ENCODE results near the gene ELP1.
"Not testable (repeated sequence)": the region's sequence is repeated elsewhere in the genome, so short reads cannot be mapped to it uniquely, and the experiment has no call there.

ELP1 gene

DNA sequence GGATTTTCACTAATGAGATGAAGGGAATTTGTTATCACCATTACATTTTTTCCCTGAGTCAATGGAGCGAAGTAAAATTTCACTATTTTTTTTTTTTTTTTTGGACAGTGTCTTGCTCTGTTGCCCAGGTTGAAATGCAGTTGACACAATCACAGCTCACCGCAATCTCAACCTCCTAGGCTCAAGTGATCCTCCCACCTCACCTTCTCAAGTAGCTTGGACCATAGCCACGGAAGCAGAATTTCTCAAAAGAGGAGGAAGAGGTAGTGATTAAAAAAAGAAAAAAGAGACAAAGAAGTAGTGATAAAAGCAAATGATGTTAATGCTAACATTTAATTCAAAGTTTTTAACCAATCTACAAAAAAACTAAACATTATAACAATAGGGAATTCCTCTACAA is 29.8 kb downstream of the ELP1 start:
- Histone ChIP-seq H3K36me3 (ENCODE audit: control insufficient read depth in 2 of 2, insufficient read depth in 2 of 2, low read length in 2 of 2) (peaks cover 46 to 64% of the 10 kb centered on the region in 2 donors), H3K27ac (ENCODE audit: low read length) (no peak overlapping the region), H3K9ac (ENCODE audit: low read length in 2 of 2) (no peak overlapping the region), H3K4me3 (ENCODE audit: low read length in 2 of 2) (no peak overlapping the region), H3K4me1 (ENCODE audit: control insufficient read depth, insufficient read depth, low read length) (no peaks in the 10 kb centered on the region), H3K27me3 (ENCODE audit: control insufficient read depth in 1 of 2, insufficient read depth in 2 of 2, low read length in 2 of 2) (no peaks in the 10 kb centered on the region), H3K9me3 (ENCODE audit: control insufficient read depth in 2 of 2, low read length in 2 of 2) (no peaks in the 10 kb centered on the region)

DNA sequence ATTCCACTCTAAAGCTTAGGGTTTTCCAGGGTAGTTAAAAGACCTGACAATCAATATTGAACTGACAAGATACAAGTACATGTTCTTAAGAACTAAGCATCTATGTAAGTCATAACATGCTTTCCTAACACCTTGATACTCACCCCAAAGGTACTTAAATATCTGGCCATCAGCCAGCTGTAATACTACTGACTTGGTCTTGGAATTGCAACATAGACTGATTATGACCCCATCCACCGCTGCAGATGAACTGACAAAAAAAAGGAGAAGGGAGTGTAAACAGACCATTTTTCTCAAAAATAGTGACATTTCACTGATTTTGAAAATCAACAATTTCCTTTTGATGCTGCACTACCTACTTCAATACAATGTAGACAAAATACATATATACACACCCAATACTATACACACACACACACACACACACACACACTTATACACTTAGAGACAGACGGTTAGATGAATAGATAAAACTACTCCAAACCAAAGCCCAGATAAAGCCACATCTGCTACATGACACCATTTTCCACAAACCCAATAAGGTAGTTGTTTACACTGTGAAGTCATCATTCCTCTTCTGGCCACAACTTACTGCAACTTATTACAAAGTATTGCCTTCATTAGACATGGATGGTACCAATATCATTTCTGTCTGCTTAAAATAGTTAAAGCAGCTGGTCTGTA is 30.4 kb downstream of the ELP1 start:
- Histone ChIP-seq H3K4me3 (ENCODE audit: low read length in 2 of 2) (no peak overlapping the region), H3K36me3 (ENCODE audit: control insufficient read depth in 2 of 2, insufficient read depth in 2 of 2, low read length in 2 of 2) (peaks cover 44 to 59% of the 10 kb centered on the region in 2 donors), H3K9ac (ENCODE audit: low read length in 2 of 2) (no peak overlapping the region), H3K27ac (ENCODE audit: low read length) (no peak overlapping the region), H3K4me1 (ENCODE audit: control insufficient read depth, insufficient read depth, low read length) (no peaks in the 10 kb centered on the region), H3K9me3 (ENCODE audit: control insufficient read depth in 2 of 2, low read length in 2 of 2) (no peaks in the 10 kb centered on the region), H3K27me3 (ENCODE audit: control insufficient read depth in 1 of 2, insufficient read depth in 2 of 2, low read length in 2 of 2) (no peaks in the 10 kb centered on the region)

DNA sequence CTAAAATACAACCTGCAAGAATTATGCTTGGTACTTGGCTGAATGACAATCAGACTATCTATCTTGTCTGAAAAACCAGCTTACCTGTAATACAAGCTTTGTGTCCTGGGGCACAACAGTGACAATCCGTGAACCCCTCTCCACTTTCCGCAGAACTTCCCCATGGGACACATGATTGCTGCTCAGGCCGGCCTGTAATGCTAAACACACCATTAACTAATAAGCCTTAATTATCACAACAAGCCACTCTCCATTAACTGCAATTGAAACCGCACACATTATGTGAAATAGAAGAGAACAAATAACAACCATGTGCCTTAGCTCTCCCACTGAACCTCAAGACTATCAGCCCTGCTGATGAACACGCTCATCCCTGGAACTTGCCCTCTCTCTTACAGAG is 33.7 kb downstream of the ELP1 start:
- H3K36me3 ChIP-seq (ENCODE audit: control insufficient read depth in 2 of 2, insufficient read depth in 2 of 2, low read length in 2 of 2), result peaks cover 41 to 51% of the 10 kb centered on the region in 2 donors
- no peaks in the 10 kb centered on the region for H3K27me3 ChIP-seq (ENCODE audit: control insufficient read depth in 1 of 2, insufficient read depth in 2 of 2, low read length in 2 of 2)
- H3K9ac ChIP-seq (ENCODE audit: low read length in 2 of 2), result no peak overlapping the region
- H3K27ac ChIP-seq (ENCODE audit: low read length), result no peak overlapping the region
- no peaks in the 10 kb centered on the region for H3K9me3 ChIP-seq (ENCODE audit: control insufficient read depth in 2 of 2, low read length in 2 of 2)
- no peaks in the 10 kb centered on the region for H3K4me1 ChIP-seq (ENCODE audit: control insufficient read depth, insufficient read depth, low read length)
- no peak overlapping the region for H3K4me3 ChIP-seq (ENCODE audit: low read length in 2 of 2)

DNA sequence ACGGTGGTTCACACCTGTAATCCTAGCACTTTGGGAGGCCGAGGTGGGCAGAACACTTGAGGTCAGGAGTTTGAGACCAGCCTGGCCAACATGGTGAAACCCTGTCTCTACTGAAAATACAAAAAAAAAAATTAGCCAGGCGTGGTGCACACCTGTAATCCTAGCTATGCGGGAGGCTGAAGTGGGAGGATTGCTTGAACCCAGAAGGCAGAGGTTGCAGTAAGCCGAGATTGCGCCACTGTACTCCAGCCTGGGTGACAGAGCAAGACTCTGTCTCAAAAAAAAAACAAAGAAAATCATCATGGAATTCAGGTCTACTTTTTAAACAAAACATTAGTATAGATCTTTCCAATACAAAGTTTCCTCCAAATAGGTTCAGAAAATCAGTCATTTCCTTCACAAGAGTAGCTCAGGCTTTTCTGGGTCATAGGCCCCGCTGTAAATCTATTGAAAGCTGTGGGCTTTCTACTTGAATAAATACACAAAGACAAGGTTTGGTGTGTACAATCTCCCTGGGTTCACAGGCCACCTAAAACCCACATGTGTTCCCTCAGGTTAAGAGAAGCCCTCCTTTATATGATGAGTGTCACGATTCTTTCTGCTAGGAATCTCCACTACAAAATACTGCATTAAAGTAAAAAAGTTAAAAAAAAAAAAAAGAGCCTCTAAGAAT is 34.8 kb downstream of the ELP1 start:
- peaks cover 50 to 56% of the 10 kb centered on the region in 2 donors for H3K36me3 ChIP-seq (ENCODE audit: control insufficient read depth in 2 of 2, insufficient read depth in 2 of 2, low read length in 2 of 2)
- not testable (repeated sequence) for H3K9ac ChIP-seq (ENCODE audit: low read length in 2 of 2); H3K9me3 ChIP-seq (ENCODE audit: control insufficient read depth in 2 of 2, low read length in 2 of 2); H3K27ac ChIP-seq (ENCODE audit: low read length); H3K27me3 ChIP-seq (ENCODE audit: control insufficient read depth in 1 of 2, insufficient read depth in 2 of 2, low read length in 2 of 2); H3K4me3 ChIP-seq (ENCODE audit: low read length in 2 of 2); H3K4me1 ChIP-seq (ENCODE audit: control insufficient read depth, insufficient read depth, low read length)

DNA sequence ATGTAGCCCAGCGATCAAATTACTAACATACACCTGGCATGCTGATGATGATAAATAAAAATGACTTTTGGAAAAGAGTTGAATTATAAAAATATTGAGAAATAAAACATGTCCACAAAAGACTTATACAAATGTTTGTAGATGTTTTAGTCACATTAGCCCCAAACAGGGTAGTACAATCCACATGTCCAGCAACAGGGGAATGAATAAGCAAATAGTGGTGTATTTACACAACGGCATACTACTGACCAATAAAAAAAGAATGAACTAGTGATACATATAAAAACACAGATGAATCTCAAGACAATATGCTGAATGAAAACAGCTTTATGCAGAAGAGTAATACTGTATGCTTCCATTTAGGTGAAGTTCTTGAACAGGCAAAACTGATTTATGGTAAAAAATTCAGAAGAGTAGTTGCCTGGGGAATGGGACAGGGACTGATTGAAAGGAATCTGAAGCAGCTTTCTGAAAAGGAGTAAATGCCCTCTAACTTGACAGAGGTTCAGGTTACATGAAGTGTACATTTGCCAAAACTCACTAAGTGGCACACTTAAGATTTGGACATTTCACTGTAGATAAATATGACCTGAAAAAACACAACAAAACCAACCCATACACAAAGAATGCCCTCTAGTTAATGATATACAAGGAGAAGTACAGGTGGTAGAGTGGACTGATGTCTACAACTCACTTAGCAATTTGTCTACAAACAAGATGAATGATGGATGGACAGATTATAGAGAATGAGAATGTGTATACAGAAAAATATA is 36.4 kb downstream of the ELP1 start:
- Histone ChIP-seq H3K4me3 (ENCODE audit: low read length in 2 of 2) (no peak overlapping the region), H3K27ac (ENCODE audit: low read length) (no peak overlapping the region), H3K9ac (ENCODE audit: low read length in 2 of 2) (no peak overlapping the region), H3K9me3 (ENCODE audit: control insufficient read depth in 2 of 2, low read length in 2 of 2) (no peaks in the 10 kb centered on the region), H3K4me1 (ENCODE audit: control insufficient read depth, insufficient read depth, low read length) (no peaks in the 10 kb centered on the region), H3K27me3 (ENCODE audit: control insufficient read depth in 1 of 2, insufficient read depth in 2 of 2, low read length in 2 of 2) (no peaks in the 10 kb centered on the region), H3K36me3 (ENCODE audit: control insufficient read depth in 2 of 2, insufficient read depth in 2 of 2, low read length in 2 of 2) (peaks cover 54 to 57% of the 10 kb centered on the region in 2 donors)

DNA sequence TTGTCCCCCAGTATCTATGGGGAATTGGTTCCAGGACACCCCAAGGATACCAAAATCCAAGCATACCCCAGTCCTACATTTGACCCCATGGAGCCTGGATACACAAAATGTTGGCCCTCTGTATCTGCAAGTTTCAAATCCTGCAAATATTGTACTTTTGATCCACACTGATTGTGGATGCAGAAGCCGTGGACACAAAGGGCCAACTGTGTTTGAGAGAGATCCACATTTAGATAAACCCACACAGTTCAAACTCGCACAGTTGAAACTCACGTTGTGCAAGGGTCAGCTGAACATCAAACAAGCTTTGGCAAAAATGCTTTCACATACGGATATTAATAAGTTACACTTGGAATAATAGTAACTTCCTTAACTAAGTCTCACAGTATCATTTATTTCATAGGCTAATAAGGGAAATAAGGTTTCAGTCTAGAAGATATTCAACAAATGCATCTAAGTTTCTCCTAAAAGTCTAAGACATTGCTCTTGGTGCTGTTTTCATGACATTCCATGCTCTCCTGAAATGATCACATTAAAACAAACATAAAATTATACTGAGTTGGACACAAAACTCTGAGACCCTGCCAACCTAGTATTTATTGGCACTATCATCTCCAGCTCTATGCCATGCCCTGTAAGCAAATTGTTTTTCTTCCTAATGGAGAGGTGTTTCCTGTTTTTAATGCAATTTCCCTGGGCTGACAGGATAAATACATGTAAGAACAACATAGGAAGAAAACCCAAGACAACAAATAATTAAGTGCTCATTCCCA is 39.5 kb downstream of the ELP1 start:
- Histone ChIP-seq H3K4me1 (ENCODE audit: control insufficient read depth, insufficient read depth, low read length) (no peaks in the 10 kb centered on the region), H3K36me3 (ENCODE audit: control insufficient read depth in 2 of 2, insufficient read depth in 2 of 2, low read length in 2 of 2) (peaks cover 58 to 62% of the 10 kb centered on the region in 2 donors), H3K9me3 (ENCODE audit: control insufficient read depth in 2 of 2, low read length in 2 of 2) (no peaks in the 10 kb centered on the region), H3K27ac (ENCODE audit: low read length) (no peak overlapping the region), H3K4me3 (ENCODE audit: low read length in 2 of 2) (no peak overlapping the region), H3K27me3 (ENCODE audit: control insufficient read depth in 1 of 2, insufficient read depth in 2 of 2, low read length in 2 of 2) (no peaks in the 10 kb centered on the region), H3K9ac (ENCODE audit: low read length in 2 of 2) (no peak overlapping the region)

DNA sequence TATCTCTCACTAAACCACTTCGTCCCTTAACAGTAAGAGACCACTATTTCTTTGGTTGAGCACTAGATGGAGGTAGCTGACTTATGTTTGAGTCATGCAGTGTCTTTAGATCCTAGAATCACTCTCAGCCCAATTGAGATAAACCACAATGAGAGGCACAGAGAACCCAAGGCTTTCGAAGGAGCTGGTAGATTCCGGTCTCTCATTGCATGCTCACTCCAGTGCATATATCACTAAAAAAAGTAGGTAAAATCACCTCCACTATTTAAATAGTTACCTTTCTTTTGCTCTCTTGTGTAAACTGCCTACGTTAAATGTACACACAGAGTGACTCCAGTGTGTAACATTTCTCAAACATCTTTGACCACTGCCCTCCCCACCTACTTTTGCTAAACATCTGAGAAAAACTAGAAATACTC is 44.3 kb downstream of the ELP1 start:
- Histone ChIP-seq H3K27me3 (ENCODE audit: control insufficient read depth in 1 of 2, insufficient read depth in 2 of 2, low read length in 2 of 2) (no peaks in the 10 kb centered on the region), H3K36me3 (ENCODE audit: control insufficient read depth in 2 of 2, insufficient read depth in 2 of 2, low read length in 2 of 2) (peaks cover 41 to 48% of the 10 kb centered on the region in 2 donors), H3K4me1 (ENCODE audit: control insufficient read depth, insufficient read depth, low read length) (no peaks in the 10 kb centered on the region), H3K27ac (ENCODE audit: low read length) (no peak overlapping the region), H3K9ac (ENCODE audit: low read length in 2 of 2) (no peak overlapping the region), H3K4me3 (ENCODE audit: low read length in 2 of 2) (no peak overlapping the region), H3K9me3 (ENCODE audit: control insufficient read depth in 2 of 2, low read length in 2 of 2) (no peaks in the 10 kb centered on the region)

DNA sequence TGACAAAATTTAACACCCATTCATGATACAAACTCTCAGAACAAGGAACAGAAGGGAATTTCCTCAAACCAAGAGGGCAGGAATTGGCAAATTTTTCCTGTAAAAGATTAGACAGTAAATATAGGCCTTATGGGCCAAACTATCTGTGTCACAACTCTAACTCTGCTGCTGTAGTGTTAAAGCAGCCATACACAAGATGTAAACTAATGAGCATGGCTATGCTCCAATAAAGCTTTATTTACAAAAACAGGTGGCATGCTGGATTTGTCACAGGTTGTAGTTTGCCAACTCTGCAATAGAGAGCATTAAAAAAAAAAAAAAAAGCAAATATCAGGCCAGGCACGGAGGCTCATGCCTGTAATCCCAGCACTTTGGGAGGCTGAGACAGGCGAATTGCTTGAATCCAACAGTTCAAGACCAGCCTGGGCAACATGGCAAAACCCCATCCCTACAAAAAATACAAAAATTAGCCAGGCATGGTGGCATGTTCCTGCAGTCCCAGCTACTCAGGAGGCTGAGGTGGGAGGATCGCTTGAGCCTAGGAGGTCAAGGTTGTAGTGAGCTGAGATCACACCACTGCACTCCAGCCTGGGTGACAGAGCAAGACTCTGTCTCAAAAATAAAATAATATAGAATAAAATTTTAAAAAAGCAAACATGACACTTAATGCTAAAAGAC is 47.2 kb downstream of the ELP1 start:
- not testable (repeated sequence) for H3K27me3 ChIP-seq (ENCODE audit: control insufficient read depth in 1 of 2, insufficient read depth in 2 of 2, low read length in 2 of 2); H3K27ac ChIP-seq (ENCODE audit: low read length)

DNA sequence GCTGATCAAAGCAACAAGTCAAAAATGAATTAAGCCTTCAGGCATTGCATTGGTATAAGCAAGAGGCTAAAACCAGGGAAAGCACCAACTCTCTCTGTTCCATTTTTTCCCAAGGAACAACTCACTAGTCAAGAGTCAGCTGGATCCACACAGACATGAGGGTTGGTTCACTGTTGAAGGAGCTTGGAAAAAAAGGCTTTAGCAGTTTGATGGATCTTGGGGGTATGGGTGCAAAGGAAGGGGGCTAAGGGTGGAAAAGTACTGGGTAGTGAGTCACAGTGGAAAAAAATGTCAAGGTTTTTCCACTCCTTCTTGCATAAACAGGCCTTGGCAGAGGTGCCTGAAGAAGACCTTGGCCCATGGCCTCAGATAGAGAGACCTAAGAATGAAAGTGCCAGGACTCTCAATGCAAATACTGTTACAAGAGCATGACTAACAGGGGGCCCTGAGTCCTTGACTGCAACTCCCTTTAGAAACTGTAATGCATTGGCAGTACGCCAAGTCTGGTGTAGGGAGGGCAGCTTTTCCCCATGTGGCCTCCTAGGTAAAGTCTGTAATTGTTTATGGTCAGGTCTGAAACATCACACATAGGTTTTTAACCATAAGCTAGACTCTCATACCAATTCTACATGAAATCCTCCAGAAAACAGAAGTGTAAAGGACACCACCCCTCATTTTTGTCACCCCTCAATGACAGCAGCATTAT is 48.1 kb downstream of the ELP1 start:
- no peaks in the 10 kb centered on the region for H3K27me3 ChIP-seq (ENCODE audit: control insufficient read depth in 1 of 2, insufficient read depth in 2 of 2, low read length in 2 of 2)
- no peak overlapping the region for H3K4me3 ChIP-seq (ENCODE audit: low read length in 2 of 2)
- no peak overlapping the region for H3K27ac ChIP-seq (ENCODE audit: low read length)
- H3K36me3 ChIP-seq (ENCODE audit: control insufficient read depth in 2 of 2, insufficient read depth in 2 of 2, low read length in 2 of 2), result peaks cover 22 to 25% of the 10 kb centered on the region in 2 donors
- H3K9me3 ChIP-seq (ENCODE audit: control insufficient read depth in 2 of 2, low read length in 2 of 2), result no peaks in the 10 kb centered on the region
- H3K9ac ChIP-seq (ENCODE audit: low read length in 2 of 2), result no peak overlapping the region
- H3K4me1 ChIP-seq (ENCODE audit: control insufficient read depth, insufficient read depth, low read length), result no peaks in the 10 kb centered on the region

More for the DNA sequence above, 47.2 kb downstream of the ELP1 start:
- H3K36me3 ChIP-seq (ENCODE audit: control insufficient read depth in 2 of 2, insufficient read depth in 2 of 2, low read length in 2 of 2), result peaks cover 26 to 33% of the 10 kb centered on the region in 2 donors
- not testable (repeated sequence) for H3K9me3 ChIP-seq (ENCODE audit: control insufficient read depth in 2 of 2, low read length in 2 of 2); H3K9ac ChIP-seq (ENCODE audit: low read length in 2 of 2); H3K4me3 ChIP-seq (ENCODE audit: low read length in 2 of 2); H3K4me1 ChIP-seq (ENCODE audit: control insufficient read depth, insufficient read depth, low read length)

Measured in stomach smooth muscle (tissue), 2 donors.